GM19455 (cell line): ENCODE results near the gene PHRF1.
A peak's percentile ranks its signal among the peaks of the same experiment; 100 is the strongest.

ENCODE experiments used
- ATAC-seq: cut with Tn5 transposase; IDR thresholded peaks from one replicate; pipeline ENCODE4 v1.9.1; 2021; ENCODE audit not compliant: unreplicated experiment

PHRF1 gene, protein sequence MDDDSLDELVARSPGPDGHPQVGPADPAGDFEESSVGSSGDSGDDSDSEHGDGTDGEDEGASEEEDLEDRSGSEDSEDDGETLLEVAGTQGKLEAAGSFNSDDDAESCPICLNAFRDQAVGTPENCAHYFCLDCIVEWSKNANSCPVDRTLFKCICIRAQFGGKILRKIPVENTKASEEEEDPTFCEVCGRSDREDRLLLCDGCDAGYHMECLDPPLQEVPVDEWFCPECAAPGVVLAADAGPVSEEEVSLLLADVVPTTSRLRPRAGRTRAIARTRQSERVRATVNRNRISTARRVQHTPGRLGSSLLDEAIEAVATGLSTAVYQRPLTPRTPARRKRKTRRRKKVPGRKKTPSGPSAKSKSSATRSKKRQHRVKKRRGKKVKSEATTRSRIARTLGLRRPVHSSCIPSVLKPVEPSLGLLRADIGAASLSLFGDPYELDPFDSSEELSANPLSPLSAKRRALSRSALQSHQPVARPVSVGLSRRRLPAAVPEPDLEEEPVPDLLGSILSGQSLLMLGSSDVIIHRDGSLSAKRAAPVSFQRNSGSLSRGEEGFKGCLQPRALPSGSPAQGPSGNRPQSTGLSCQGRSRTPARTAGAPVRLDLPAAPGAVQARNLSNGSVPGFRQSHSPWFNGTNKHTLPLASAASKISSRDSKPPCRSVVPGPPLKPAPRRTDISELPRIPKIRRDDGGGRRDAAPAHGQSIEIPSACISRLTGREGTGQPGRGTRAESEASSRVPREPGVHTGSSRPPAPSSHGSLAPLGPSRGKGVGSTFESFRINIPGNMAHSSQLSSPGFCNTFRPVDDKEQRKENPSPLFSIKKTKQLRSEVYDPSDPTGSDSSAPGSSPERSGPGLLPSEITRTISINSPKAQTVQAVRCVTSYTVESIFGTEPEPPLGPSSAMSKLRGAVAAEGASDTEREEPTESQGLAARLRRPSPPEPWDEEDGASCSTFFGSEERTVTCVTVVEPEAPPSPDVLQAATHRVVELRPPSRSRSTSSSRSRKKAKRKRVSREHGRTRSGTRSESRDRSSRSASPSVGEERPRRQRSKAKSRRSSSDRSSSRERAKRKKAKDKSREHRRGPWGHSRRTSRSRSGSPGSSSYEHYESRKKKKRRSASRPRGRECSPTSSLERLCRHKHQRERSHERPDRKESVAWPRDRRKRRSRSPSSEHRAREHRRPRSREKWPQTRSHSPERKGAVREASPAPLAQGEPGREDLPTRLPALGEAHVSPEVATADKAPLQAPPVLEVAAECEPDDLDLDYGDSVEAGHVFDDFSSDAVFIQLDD (N-terminal part only)

DNA sequence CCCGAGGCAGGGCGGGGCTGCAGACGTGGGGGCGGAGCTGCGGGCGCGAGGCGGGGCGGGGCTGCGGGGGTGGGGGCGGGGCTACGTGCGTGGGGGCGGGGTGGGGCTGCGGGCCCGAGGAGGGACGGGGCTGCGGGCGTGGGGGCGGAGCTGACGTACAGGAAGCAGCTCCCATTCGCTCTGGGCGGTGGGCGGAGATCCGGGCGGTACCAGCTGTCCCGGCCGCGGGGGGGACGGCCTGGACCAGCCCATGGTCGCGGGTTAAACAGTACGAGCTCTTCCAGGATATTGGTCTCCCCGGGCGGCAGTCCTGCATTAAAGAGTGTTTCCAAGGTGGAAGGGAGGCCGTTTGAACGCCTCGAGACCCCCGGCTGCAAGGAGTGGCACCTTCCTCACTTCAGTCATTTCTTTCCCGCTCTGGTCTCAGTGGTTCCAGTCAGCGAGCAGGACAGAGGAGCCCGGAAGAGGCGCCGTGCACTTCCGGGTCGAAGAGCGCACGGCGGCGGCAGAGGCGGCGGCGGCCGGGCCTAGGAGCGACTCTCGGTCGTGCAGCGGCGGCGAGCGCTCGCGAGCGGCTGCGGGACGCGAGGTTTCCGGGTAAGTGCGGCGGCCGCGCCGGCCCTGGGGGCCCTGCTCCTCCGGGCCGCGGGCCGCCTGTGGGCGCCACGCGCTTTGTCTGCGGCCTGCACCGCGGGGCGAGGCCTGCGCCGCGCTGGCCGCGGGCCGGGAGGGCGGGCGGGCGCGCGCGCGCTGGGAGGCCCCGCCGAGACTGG is at the start of gene PHRF1:
PHRF1 (plus strand) TSS at position 475 of the 773 bp plus-strand sequence. CDS start 5,043 bp downstream, outside the sequence.
- ATAC-seq: peak; percentile 78

DNA sequence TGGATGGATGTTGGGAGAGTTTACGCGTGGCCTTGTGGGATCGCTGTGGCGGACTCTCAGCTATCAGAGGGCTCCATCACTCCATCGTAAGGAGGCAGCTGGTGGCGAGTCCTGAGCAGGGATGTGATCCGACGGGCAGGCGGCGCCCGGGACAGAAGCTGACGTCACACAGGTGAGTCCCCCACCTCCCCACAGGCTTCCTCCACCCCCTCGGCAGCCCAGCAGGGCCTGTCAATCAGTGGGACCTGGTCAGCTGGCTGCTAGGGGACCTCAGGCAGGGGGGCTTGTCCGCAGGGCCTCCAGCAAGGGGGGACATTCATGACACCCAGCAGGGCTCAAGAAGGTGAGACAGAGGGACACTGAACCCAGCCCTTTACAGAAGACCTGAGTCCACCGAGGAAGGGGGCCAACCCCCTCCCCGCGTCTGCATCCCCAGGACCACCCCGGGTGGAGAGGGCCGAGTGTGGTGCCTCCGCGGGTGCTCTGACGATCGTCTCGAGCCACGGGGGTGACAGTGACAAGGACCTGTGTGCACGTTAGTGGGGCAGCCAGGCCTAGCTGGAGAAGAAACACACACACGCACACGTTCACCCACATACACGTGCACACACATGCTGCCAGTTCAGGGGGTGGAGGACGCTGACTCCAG is 48.0 kb upstream of the PHRF1 start:
- ATAC-seq: no peak

DNA sequence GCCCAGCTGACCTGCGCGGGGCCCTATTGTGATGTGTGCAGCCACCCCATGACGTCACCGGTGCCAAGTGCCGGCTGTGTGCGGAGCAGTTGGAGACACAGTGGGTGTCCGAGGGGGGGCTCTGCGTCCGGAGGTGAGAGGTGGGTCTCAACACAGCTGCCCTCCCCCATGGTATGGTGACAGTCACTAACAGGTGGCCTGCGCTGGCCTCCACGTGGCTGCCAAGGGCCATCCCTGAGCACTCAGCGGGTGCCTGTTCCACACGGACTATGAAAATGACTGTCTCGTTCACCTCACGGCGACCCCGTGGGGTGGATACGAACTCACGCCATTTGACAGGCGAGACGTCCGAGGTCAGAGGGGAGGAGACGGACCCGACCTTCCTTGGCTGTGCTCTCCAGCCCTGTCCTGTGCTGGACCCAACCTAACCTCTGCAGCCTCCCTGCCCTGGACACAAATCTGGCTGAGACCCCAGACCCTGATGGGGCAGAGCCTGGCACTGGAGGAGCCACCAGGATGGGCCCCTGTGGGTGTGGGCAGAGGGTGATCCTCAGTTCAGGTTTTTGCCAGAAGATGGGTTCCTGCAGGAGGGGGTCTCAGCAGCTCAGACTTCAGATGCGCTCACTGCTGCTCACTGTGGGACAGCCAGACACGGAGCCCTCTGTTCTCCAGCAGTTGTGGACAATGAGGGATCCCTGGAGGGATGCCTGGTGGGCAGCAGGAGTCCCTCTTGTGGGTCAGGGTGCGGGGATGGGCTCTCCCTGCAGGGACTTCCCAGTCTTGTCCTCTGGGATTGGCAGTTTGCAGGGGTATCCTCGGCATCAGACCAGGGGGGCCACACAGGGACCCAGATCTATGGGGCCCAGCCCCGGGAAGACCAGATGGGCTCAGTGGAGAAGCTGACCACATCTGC is 47.2 kb upstream of the PHRF1 start:
- no peak for ATAC-seq

DNA sequence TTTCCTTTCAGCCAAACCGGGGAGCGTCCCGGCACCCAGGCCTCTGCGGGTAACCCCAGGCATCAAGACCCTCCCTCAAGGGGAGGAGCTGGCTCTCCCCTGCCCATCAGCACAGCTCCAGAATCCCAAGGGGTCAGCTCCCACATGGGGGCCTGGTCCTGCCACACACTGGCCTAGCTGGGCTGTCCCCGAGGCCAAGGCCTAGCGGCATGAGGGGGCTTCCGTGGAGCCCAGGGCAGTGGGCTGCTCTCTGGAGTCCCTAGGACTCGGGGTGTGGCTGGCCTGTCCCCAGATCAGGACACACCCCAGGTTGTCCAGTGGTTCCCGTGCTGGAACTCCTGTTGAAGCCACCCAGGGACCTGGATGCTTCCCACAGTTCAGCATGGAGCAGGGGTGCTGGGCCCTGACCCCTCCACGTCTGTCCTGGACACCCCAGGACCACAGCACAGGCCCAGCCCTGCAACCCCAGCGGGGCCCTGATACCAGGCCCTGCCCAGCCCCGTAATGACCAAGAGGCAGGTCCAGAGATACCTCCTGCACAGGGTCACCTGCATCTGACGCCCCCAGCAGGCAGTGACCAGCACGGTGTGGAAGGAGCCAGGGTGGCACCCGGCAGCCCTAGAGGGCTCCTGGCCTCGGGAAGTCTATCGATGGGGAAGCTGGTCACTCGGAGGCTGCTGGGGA is 46.4 kb upstream of the PHRF1 start:
- no peak for ATAC-seq

DNA sequence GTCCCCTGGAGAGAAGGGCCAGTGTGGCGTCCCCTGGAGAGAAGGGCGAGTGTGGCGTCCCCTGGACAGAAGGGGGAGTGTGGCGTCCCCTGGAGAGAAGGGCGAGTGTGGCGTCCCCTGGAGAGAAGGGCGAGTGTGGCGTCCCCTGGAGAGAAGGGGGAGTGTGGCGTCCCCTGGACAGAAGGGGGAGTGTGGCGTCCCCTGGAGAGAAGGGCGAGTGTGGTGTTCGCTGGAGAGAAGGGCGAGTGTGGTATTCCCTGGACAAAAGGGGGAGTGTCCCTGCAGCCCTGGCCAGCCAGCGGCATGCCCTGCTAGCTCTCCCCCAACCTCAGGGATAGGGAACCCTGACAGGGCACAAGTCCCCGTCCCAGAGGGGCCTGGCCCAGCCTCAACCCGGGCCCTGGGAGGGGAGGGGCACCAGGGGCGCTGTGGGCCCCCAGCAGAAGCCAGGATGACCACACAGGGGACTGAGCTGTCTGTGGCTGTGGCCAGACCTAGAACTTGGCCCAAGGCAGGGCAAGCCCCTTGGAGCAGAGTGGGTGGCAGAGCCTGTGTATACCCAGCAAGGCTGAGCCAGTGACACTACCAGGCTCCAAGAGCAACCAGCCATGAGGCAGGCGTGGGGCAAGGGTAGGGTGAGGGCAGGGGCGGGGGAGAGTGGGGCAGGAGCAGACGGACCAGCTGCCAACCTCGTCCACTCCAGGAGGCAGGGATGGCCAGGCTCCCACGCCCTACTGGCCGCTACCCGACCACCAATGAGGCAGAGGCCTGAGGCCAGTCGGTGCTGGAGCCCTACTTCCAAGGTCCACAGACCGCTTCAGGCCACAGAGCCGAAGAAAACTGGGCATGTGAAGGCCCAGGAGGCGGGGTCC is 45.1 kb upstream of the PHRF1 start:
- ATAC-seq: no peak

DNA sequence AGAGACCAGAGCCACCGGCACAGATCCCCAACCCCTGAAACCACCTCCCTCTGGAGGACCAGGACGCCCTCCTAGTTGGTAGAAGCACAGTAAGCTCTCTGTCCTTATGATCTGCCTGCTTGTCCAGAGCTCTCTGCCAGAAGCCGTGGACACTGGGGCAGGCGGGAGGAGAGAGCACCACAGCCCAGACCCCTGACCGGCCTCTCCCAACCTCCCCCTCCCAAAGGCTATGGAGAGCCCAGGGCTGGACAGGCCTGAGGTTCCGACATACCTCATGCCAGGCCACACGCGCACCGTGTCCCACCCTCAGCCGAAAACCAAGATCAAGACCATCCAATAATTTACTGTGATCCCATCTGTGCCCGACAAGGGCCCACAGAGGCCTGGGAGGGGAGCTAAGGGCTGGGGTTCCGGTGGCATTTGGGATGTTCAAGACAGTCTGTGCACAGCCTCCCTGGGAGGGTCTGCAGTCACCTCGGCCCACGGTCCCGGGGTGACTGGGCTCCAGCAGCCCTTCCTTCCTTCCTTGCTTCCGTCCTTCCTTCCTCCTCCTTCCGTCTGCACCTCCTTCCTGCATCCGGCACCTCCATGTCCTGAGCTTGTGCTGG is 44.2 kb upstream of the PHRF1 start:
- ATAC-seq: no peak

DNA sequence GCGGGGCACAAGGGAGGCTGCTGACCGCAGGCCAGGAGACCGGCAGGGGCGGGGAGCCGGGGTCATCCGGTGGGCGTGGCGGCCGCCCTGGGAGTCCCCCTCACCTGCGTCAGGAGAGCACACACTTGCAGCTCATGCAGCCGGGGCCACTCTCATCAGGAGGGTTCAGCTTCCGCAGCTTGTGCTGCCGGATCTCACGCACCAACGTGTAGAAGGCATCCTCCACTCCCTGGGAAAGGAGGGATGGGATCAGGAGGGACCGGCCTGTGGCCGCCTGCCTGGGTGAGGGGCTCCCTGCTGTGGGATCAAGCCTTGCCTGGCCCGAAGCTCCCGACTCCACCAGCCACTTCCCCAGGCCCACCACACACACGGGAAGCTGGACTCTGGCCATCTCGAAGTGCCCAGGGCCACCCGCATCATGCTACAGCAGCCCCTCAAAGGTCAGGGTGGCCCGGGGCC is 43.7 kb upstream of the PHRF1 start:
- ATAC-seq: no peak

DNA sequence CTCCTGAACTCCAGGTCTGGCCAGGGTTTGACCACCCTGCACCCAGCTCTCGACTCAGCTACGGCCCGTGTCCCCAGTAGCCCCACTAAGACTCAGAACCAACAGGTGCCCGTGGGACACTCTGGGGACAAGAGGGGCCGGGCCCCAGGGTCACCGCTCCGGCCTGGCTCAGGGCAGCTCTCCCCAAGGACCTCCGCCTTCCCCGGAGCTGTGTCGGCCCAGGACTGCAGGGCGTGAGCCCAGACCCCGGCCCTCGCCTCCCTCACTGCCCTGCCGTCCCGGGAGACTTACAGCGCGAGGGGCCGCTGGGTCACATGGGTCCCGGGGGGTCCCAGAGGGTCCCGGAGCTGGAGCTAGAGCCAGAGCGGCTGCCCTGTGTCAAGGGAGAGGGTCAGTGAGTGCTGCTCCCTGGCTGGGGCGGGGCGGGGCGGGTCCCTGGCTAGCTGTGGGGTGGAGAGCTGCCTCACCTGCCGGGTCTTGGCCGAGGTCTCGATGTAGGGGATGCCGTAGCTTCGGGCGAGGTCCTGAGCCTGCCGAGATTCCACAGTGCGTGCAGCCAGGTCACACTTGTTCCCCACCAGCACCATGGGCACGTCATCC is 43.2 kb upstream of the PHRF1 start:
- ATAC-seq: no peak

DNA sequence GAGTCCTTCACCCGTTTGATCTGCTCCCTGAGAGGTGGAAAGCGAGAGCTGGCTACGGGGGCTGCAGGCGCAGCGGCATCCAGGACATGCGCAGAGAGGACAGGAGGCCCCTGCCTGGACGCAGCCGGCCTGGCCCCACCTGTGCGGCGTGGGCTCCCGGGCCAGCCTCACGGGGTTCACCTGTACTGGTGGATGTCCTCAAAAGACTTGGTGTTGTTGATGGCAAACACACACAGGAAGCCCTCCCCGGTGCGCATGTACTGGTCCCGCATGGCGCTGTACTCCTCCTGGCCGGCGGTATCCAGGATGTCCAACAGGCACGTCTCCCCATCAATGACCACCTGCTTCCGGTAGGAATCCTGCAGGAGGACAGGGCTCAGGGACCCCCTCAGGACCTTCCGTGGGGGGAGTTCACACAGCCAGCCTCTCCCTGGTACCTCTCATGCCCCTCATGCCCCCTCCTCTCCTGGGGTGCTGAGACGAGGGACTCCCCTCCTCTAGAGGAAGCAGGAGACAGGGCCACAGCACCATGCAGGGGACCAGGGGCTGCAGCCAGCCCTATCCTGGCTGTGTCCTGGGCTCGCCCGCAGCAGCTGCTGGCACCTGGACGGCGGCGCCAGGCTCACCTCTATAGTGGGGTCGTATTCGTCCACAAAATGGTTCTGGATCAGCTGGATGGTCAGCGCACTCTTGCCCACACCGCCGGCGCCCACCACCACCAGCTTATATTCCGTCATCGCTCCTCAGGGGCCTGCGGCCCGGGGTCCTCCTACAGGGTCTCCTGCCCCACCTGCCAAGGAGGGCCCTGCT is 42.5 kb upstream of the PHRF1 start:
- no peak for ATAC-seq

DNA sequence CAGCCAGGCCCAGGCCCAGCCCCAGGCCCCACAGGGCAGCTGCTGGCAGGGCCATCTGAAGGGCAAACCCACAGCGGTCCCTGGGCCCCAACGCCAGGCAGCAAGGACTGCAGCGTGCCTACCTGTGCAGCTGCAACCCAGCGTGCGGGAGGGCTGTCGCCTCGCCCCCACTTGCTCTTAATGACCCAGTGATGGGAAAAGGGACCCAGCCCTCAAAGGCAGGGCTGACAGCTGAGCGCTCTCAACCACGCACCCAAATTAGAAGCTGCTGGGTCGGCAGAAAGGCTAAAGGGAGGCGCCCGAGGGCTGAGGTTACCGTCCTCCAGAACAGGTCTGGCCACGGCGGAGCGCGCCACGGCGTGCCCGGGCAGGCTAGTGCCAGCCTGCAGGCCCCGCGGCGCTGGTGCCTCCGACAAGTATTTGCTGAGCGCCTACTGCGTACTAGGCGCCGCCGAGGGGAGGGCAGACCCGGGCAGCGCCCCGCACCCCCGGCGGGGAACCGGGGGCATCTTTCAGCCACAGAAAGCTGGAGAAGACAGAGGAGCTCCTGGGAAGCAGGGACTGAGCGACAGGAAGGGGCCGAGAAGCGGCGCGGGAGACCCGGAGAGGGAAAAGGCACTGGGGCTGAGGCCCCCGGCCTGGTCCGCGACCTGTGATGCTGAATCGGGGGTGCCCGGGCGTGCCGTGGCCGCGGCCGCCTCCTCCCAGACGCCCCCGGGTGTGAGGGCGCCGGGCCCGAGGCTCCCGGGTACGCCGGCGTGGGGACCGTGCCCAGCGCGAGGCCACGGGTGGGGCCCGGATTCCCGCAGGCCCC is 41.7 kb upstream of the PHRF1 start:
- ATAC-seq: peak; percentile 1

DNA sequence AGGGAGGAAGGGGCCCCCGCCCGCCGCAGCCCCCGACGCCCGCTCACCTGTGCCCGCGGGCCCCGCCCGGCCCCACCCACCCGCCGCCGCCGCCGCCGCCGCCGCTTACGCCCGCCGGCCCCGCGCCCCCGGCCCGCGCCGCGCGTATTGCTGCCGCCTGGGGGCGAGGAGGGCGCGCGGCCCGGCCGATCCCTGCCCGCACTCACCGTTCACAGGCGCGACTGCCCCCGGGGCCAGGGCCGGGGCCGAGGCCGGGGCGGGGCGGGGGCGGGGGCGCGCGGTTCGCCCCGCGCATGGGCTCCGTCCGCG is 41.1 kb upstream of the PHRF1 start:
- peak; percentile 12 for ATAC-seq

DNA sequence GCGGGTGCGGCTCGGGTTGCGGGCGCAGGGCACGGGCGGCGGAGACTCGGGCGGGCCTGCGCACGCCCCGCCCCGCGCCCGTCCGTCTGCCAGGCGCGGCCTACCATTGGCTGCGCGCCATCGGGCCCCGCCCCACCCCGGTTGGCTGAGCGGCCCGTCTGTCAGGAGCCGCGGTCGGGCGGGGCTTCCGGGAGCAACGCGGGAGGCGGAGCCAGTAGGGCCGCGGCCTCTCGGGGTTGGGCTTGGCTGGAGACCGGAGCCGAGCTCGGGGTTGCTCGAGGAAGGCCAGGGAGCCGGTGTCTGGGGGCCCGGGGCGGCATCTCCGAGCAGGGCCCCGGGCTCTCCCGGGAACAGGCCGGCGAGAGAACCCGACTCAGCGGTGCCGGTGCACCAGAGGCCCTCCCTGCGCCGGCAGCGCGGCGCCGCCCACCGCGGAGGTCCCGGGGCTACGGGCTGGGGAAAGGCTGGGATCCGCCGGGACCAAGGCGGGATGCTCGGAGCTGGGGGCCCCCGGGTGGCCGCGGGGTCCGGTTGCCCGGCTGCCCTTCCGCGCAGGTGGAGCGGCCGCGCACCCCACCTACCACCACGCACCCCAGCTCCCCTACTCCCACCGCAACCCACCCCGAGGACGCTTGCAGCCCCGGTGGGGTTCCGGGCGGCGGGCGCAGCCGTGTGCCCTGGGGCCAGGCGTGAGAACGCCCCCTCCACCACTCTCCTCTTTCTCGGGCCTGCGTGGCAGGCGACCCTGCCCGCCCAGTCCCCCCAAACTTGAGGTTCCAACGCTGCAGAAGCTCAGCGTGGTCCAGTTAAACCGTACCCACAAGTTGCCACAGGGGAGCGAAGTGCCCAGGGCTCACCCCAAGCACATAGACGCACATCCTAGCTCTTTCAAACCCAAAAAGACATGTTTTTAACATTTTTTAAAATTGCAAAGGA is 40.5 kb upstream of the PHRF1 start, which contains the start of gene HRAS:
HRAS (minus strand) TSS at position 58 of the 936 bp plus-strand sequence.
- peak; percentile 62 for ATAC-seq

DNA sequence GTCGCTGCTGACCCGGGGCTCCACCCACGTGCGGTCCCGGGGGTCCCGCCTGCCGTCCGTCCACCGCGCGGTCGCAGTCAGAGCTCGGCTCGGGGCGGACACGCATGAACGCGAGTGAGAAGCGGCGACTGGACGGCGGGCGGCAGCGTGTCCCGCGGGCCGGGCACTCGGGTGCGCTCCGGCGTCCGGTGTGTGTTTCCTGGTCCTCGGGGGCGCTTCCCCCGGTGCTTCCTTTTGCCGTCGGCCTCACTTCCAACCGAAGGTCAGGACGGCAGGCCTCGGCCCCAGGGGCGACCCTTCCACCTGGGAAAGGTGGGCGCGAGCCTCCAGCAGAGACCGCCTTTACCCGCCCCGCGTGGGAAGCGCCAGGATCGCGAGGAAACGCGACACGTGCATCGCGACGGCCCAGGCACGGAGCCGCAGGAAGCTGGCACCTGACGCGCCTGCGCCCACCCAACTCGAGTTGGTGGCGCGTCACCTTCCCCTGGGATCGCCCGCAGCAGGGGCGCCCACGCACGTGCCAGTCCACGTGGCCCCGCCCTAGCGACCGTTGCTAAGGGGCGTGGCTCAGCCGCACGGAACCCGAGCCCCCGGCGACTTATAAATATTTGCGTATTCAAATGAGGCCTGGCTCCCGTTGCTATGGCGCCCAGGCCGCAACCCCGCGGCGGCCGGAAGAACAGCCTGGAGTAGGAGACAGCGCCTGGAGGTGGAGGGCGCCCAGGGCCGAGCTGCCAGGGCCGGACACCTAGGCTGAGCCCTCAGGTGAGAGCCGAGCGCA is 39.2 kb upstream of the PHRF1 start, which contains the start of gene LRRC56:
LRRC56 (plus strand) TSS at position 687 of the 781 bp plus-strand sequence. CDS start 3,158 bp downstream, outside the sequence.
- ATAC-seq: peak; percentile 50
